PC-9 (cell line): ENCODE data around the gene GOLGA8H. TPM values are rescaled to one million over a fixed set of nuclear protein-coding genes. Genes with fewer than 3 reads are reported as not detected.
"Not testable (repeated sequence)": the region's sequence is repeated elsewhere in the genome, so short reads cannot be mapped to it uniquely, and the experiment has no call there.

Experiments
- BruUV-seq: library from RNA; stranded (reverse); fragments of 400-500 nt; replicated peaks from 2 replicates; lab custom pipeline; 2021; lab: Mats Ljungman, UMichigan
- CTCF ChIA-PET: fragments of 300-600 bp; sonication (Branson Sonifier 250); formaldehyde crosslinking; loops from one replicate; lab custom pipeline; 2022; ENCODE audit warnings: antibody characterized with exemption; lab: Charles Lee
- POLR2A ChIA-PET: fragments of 300-600 bp; sonication (Branson Sonifier 250); formaldehyde crosslinking; loops from one replicate; lab custom pipeline; 2022; ENCODE audit warnings: antibody characterized with exemption; ENCODE audit not compliant: unreplicated experiment; lab: Charles Lee
- DNase-seq, 2 experiments: peaks; one replicate each; pipeline versions ENCODE4 v3.0.0 to v3.0.0-alpha.2; 2015 to 2022; ENCODE audit warnings: mixed read lengths in 1 of 2
- H2AFZ ChIP-seq: fragments of 200-600 bp; sonication (generic); 2 replicates; pipeline ENCODE4 v1.8.1; 2017; ENCODE audit warnings: antibody characterized with exemption
- H3F3A ChIP-seq: fragments of 200-600 bp; sonication (generic); 2 replicates; pipeline ENCODE4 v1.8.1; 2017; ENCODE audit warnings: antibody characterized with exemption, mild to moderate bottlenecking, low read depth; ENCODE audit not compliant: insufficient read depth
- H3K27ac ChIP-seq: fragments of 200-600 bp; sonication (generic); 2 replicates; pipeline ENCODE4 v1.6.1; 2016; ENCODE audit warnings: mixed run types
- H3K27me3 ChIP-seq: fragments of 200-600 bp; sonication (generic); 2 replicates; pipeline ENCODE4 v1.6.1; 2016; ENCODE audit warnings: low read depth, mixed run types; ENCODE audit not compliant: insufficient read depth
- H3K36me3 ChIP-seq: fragments of 200-600 bp; sonication (generic); 2 replicates; pipeline ENCODE4 v1.6.1; 2016; ENCODE audit warnings: low read depth, mixed run types
- H3K4me1 ChIP-seq: fragments of 200-600 bp; sonication (generic); replicated peaks from 2 replicates; pipeline ENCODE4 v1.6.1; 2016; ENCODE audit warnings: mixed run types; ENCODE audit not compliant: insufficient read depth
- H3K4me2 ChIP-seq: fragments of 200-600 bp; sonication (generic); 2 replicates; pipeline ENCODE4 v1.6.1; 2017; ENCODE audit warnings: mixed run types
- H3K4me3 ChIP-seq: fragments of 200-600 bp; sonication (generic); 2 replicates; pipeline ENCODE4 v1.6.1; 2016; ENCODE audit warnings: mixed run types
- H3K79me2 ChIP-seq: fragments of 200-600 bp; sonication (generic); 2 replicates; pipeline ENCODE4 v1.6.1; 2017; ENCODE audit warnings: low read depth, mixed run types
- H3K9me2 ChIP-seq: fragments of 200-600 bp; sonication (generic); 2 replicates; pipeline ENCODE4 v1.8.1; 2017; ENCODE audit warnings: mild to moderate bottlenecking; ENCODE audit not compliant: insufficient read depth
- H3K9me3 ChIP-seq: fragments of 200-600 bp; sonication (generic); 2 replicates; pipeline ENCODE4 v1.8.1; 2016; ENCODE audit warnings: low read depth; ENCODE audit not compliant: insufficient read depth
- H4K20me1 ChIP-seq: fragments of 200-600 bp; sonication (generic); 2 replicates; pipeline ENCODE4 v1.8.1; 2017; ENCODE audit not compliant: insufficient read depth
- CTCF ChIP-seq: fragments of 200-600 bp; sonication (generic); conservative IDR thresholded peaks from 2 replicates; pipeline ENCODE4 v1.6.1; 2017; ENCODE audit warnings: mixed run types, antibody characterized with exemption, mild to moderate bottlenecking, moderate library complexity
- intact Hi-C: fragments of 100-400 bp; cut with micrococcal nuclease; formaldehyde crosslinking; loops from one replicate; pipeline ENCODE4 v1.10.0; 2022; ENCODE audit not compliant: unreplicated experiment
- total RNA-seq: library from RNA; stranded (reverse); gene quantifications from 2 replicates; pipeline ENCODE4 v1.2.3, GENCODE V29; 2021

GOLGA8H gene
- total RNA-seq, 1 experiment from 2014 or later: not detected

- POLR2A ChIA-PET, intact Hi-C loops, CTCF ChIA-PET: not testable (repeated sequence)
Measured at GRCh38 chr15:30598953-30599352, 4.9 kb upstream of the GOLGA8H start.

GRCh38 chr15:30612271-30612670 is 8.4 kb downstream of the GOLGA8H start:
- H3K27me3 ChIP-seq, H3F3A ChIP-seq, DNase-seq, intact Hi-C loops, H3K9me3 ChIP-seq, BruUV-seq, H2AFZ ChIP-seq, H3K4me2 ChIP-seq, H4K20me1 ChIP-seq, H3K4me3 ChIP-seq, H3K4me1 ChIP-seq, CTCF ChIA-PET, H3K9me2 ChIP-seq, H3K27ac ChIP-seq, POLR2A ChIA-PET, H3K79me2 ChIP-seq, H3K36me3 ChIP-seq: not testable (repeated sequence)

More at GRCh38 chr15:30598953-30599352, 4.9 kb upstream of the GOLGA8H start:
- H3K36me3 ChIP-seq, H3K79me2 ChIP-seq, DNase-seq, H3K4me3 ChIP-seq, H3K4me1 ChIP-seq, BruUV-seq, H3K9me2 ChIP-seq, H4K20me1 ChIP-seq, H3K9me3 ChIP-seq, H3K27ac ChIP-seq, H3F3A ChIP-seq, H2AFZ ChIP-seq, H3K27me3 ChIP-seq, H3K4me2 ChIP-seq: not testable (repeated sequence)
- peak; percentile 30; the same call in 1 of the 2 replicates for TF ChIP-seq CTCF

- peak; percentile 23; the same call in 1 of the 2 replicates for TF ChIP-seq CTCF
- H4K20me1 ChIP-seq, H3K9me2 ChIP-seq, H3K36me3 ChIP-seq, CTCF ChIA-PET, POLR2A ChIA-PET, H3K79me2 ChIP-seq, intact Hi-C loops, BruUV-seq, H3K4me1 ChIP-seq, H3K27me3 ChIP-seq, H3K9me3 ChIP-seq, H2AFZ ChIP-seq, DNase-seq, H3K4me2 ChIP-seq, H3K4me3 ChIP-seq, H3F3A ChIP-seq, H3K27ac ChIP-seq: not testable (repeated sequence)
Measured at GRCh38 chr15:30621342-30621741, 17.5 kb downstream of the GOLGA8H start.

GRCh38 chr15:30625436-30626193 is 21.8 kb downstream of the GOLGA8H start, which contains the start of gene ARHGAP11B:
Gene ARHGAP11B (plus strand): TSS chr15:30626128.
- peaks cover 13% of the 10 kb centered on the region; the same call in 1 of the 2 replicates for H3K4me1 ChIP-seq
- peak within 1 kb of the TSS; percentile 91 for H3K4me3 ChIP-seq
- peaks cover 43% of the 10 kb centered on the region for H3K79me2 ChIP-seq
- H4K20me1 ChIP-seq, H3K36me3 ChIP-seq, H3F3A ChIP-seq, H3K27me3 ChIP-seq, H3K9me3 ChIP-seq, H3K9me2 ChIP-seq, CTCF ChIA-PET, intact Hi-C loops, POLR2A ChIA-PET: not testable (repeated sequence)
- peak within 1 kb of the TSS; percentile 64 for H3K27ac ChIP-seq
- peak within 1 kb of the TSS; percentile 86 for H2AFZ ChIP-seq
- H3K4me2 ChIP-seq: peak within 1 kb of the TSS; percentile 82
- DNase-seq: peak; percentile 81 to 94
- BruUV-seq: TSS peak; percentile 96

GRCh38 chr15:30626194-30626565 is 22.4 kb downstream of the GOLGA8H start:
- POLR2A ChIA-PET, H3K36me3 ChIP-seq, DNase-seq, H3K27me3 ChIP-seq, H3K9me3 ChIP-seq, intact Hi-C loops, H3K9me2 ChIP-seq, H3F3A ChIP-seq, BruUV-seq, CTCF ChIA-PET, H4K20me1 ChIP-seq: not testable (repeated sequence)
- peak overlapping the region; percentile 64 for H3K27ac ChIP-seq
- peaks cover 13% of the 10 kb centered on the region; the same call in 1 of the 2 replicates for H3K4me1 ChIP-seq
- H3K79me2 ChIP-seq: peaks cover 43% of the 10 kb centered on the region
- peak overlapping the region; percentile 82 for H3K4me2 ChIP-seq
- peak overlapping the region; percentile 91 for H3K4me3 ChIP-seq
- H2AFZ ChIP-seq: peak overlapping the region; percentile 85

- Histone ChIP-seq H2AFZ (peak overlapping the region; percentile 85; the same call in 1 of the 2 replicates), H3K4me2 (peak overlapping the region; percentile 82), H3K27ac (peak overlapping the region; percentile 64), H3K79me2 (peaks cover 43% of the 10 kb centered on the region), H3K4me1 (peaks cover 13% of the 10 kb centered on the region; the same call in 1 of the 2 replicates), H3K4me3 (peak overlapping the region; percentile 91)
- DNase-seq: peak in 1 of 2 experiments; percentile 24
- POLR2A ChIA-PET, H4K20me1 ChIP-seq, BruUV-seq, intact Hi-C loops, H3F3A ChIP-seq, CTCF ChIA-PET, H3K9me3 ChIP-seq, H3K27me3 ChIP-seq, H3K36me3 ChIP-seq, H3K9me2 ChIP-seq: not testable (repeated sequence)
Measured at GRCh38 chr15:30626632-30627031, 22.8 kb downstream of the GOLGA8H start.
